Nephron (organoid): Measurements from ENCODE around the gene KLHL22.
"Not testable (repeated sequence)": the region's sequence is repeated elsewhere in the genome, so short reads cannot be mapped to it uniquely, and the experiment has no call there.

ENCODE experiments used
- H3K27ac Mint-ChIP-seq, 3 experiments: 2 replicates each; pipeline ENCODE4 v1.8.0; 2020; ENCODE audit warnings: mixed read lengths in 3 of 3, mild to moderate bottlenecking in 2 of 3, moderate library complexity in 1 of 3
- H3K27me3 Mint-ChIP-seq: 2 replicates; pipeline ENCODE4 v1.8.0; 2021; ENCODE audit warnings: low read depth, mild to moderate bottlenecking, moderate library complexity, mixed read lengths
- H3K36me3 Mint-ChIP-seq: 2 replicates; pipeline ENCODE4 v1.8.0; 2020; ENCODE audit warnings: low read depth, mixed read lengths
- H3K4me1 Mint-ChIP-seq: 2 replicates; pipeline ENCODE4 v1.8.0; 2020; ENCODE audit warnings: mixed read lengths
- H3K4me3 Mint-ChIP-seq, 3 experiments: 2 replicates each; pipeline ENCODE4 v1.8.0; 2020; ENCODE audit warnings: mild to moderate bottlenecking in 3 of 3, mixed read lengths in 3 of 3, moderate library complexity in 2 of 3
- H3K9me3 Mint-ChIP-seq: 2 replicates; pipeline ENCODE4 v1.8.0; 2020; ENCODE audit warnings: mixed read lengths
- TF ChIP-seq, protein P1 (sequence below), 3 experiments: fragments of 200-600 bp; sonication (generic); IDR thresholded peaks; one replicate each; pipeline ENCODE4 v1.5.0; 2021; ENCODE audit warnings: antibody characterized with exemption in 3 of 3; ENCODE audit not compliant: unreplicated experiment in 3 of 3

The KLHL22 gene

DNA sequence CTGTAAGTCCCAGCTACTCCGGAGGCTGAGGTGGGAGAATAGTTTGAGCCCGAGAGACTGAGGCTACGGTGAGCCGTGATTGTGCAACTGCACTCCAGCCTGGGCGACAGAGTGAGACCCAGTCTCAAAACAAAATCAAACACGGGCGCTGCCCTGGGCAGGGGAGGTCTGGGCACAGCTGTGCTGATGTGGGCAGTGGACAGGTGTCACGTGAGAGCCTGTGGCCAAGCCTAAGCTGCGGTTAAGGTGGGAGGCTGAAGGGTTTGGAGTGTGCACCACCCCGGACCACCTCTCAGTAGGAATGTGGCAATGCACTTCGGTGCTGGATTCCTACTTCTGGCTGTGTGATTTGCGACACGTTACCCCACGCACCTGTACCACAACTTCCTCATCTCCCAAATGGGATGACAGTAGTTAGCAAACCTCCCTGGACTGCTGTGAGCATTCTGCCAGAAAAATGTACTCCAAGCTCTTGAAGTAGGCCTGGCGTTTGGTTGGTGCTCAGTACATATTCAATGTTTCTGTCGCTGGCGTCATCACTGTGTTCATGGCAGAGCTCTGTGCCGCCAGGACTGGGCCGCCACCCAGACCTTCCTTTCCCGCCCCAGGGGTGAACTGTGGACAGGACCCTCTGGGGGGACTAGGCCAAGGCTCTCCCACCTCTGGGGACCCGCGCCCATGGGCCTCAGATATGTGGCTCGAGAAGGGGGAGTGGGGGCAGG lies 102.5 kb downstream of the KLHL22 start:
- TF ChIP-seq, protein P1, sequence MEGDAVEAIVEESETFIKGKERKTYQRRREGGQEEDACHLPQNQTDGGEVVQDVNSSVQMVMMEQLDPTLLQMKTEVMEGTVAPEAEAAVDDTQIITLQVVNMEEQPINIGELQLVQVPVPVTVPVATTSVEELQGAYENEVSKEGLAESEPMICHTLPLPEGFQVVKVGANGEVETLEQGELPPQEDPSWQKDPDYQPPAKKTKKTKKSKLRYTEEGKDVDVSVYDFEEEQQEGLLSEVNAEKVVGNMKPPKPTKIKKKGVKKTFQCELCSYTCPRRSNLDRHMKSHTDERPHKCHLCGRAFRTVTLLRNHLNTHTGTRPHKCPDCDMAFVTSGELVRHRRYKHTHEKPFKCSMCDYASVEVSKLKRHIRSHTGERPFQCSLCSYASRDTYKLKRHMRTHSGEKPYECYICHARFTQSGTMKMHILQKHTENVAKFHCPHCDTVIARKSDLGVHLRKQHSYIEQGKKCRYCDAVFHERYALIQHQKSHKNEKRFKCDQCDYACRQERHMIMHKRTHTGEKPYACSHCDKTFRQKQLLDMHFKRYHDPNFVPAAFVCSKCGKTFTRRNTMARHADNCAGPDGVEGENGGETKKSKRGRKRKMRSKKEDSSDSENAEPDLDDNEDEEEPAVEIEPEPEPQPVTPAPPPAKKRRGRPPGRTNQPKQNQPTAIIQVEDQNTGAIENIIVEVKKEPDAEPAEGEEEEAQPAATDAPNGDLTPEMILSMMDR (IDR thresholded peaks at IDR 0.05; ENCODE audit: unreplicated experiment in 3 of 3) = no peak
- peak overlapping the region; percentile 98 to 99 (median 99) for H3K27ac Mint-ChIP-seq
- H3K36me3 Mint-ChIP-seq = peaks cover 4% of the 10 kb centered on the region
- no peaks in the 10 kb centered on the region for H3K9me3 Mint-ChIP-seq
- H3K4me3 Mint-ChIP-seq = peak overlapping the region; percentile 93 to 96 (median 93)
- H3K27me3 Mint-ChIP-seq = no peaks in the 10 kb centered on the region
- H3K4me1 Mint-ChIP-seq = peaks cover 33% of the 10 kb centered on the region

DNA sequence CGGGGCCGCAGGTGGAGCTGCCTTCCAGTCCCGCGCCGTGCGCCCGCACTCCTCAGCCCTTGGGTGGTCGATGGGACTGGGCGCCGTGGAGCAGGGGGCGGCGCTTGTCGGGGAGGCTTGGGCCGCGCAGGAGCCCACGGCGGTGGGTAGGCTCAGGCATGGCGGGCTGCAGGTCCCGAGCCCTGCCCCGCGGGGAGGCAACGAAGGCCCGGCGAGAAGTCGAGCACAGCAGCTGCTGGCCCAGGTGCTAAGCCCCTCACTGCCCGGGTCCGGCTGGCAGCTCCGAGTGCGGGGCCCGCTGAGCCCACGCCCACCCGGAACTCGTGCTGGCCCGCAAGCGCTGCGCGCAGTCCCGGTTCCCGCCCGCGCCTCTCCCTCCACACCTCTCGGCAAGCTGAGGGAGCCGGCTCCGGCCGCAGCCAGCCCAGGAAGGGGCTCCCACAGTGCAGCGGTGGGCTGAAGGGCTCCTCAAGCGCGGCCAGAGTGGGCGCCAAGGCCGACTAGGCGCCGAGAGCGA lies 103.2 kb downstream of the KLHL22 start:
- H3K4me3 Mint-ChIP-seq = peak overlapping the region in 1 of 3 experiments; percentile 27
- not testable (repeated sequence) for H3K27me3 Mint-ChIP-seq, H3K36me3 Mint-ChIP-seq, H3K9me3 Mint-ChIP-seq, H3K27ac Mint-ChIP-seq
- H3K4me1 Mint-ChIP-seq = peaks cover 31% of the 10 kb centered on the region
